NCI-H2107 treated with DMSO at 0.1 percent for 48 hours (cell line): Measurements from ENCODE around the gene AFF2.

Source experiments
- DNase-seq: peaks from one replicate; lab custom pipeline; 2025; ENCODE audit not compliant: unreplicated experiment; lab: John Stamatoyannopoulos, UW

AFF2 gene

DNA sequence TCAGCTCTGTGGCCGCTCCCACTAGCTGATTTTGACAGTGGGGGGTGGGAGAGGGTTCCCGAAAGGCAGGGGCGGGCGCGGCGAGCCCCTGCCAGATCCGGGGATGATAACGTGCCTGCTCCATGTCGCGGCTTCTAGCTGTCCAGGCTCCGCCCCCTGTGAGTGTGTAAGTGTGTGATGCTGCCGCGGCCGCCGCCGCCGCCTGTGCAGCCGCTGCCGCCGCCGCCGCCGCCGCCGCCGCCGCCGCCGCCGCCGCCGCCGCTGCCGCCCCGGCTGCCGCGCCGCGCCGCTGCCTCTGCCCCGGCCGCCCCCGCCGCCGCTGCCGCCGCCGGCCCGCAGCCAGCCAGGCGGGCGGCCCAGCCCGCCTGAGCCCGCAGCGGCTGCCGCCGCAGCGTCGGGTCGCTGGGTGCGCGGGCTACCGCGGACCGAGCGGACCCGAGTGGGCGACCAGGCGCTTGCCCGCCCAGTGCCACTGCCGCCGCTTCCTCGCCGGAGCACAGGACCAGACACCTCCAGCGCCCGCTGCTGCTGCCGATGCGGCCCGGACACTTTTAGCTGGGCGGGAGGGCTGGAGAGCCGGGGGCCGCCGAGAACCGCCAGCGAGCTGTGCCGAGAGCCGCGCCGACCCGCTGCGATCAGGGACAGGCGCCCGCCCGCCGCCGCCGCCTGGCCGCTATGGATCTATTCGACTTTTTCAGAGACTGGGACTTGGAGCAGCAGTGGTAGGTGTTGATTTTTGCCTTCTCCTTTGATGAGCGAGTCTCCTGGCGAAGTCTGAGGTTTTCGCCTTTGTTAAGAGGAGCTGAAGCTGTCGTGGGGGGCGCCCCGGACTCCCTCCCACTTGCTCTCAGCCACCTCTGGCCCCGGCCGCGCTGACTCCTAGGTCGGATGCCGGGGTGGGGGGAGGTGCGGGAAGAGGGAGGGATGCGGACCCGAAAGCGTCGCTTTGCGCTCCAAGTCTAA lies at the start of gene AFF2:
TSS of gene AFF2 (plus strand) at position 195 of the 963 bp plus-strand sequence. CDS start at position 676, 481 bp downstream.
- no peak for DNase-seq

DNA sequence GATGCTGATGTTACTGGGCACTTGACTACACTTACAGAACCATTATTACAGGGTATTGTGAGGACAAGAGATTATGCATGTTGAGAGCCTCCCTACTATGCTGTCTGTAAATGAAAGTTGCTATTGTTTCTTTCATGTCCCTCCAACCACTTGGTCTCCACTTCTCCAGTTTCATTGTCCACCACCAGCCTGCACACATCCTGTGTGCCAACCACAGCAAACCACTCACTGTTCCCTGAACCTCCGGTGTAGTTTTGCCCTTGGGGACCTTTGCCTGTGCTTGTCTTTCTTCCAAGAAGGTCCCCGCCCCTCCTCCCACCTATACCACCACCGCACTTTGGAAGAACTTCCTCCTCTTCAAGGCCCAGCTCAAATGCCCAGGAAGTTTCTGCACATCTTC lies 43.1 kb upstream of the AFF2 start:
- DNase-seq: no peak

DNA sequence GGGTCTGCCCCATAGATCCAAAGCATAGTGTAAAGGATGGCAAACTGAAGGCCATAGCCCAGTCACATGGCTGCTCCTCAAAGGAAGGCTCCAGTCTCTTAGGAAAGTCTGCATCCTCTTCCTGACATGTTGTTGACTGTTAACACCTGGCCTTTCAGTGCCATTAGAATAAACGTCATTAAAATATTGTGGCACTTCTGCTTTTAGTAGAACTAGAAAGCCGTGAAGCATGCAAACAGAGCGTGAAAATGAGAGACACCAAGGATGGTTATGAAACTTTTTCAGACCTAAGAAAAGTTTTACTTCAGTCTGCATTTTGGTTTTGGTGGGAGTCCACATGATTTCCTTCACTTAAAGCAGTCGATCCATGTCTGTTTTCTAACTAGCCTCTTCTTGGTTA lies 41.1 kb upstream of the AFF2 start:
- DNase-seq: no peak

DNA sequence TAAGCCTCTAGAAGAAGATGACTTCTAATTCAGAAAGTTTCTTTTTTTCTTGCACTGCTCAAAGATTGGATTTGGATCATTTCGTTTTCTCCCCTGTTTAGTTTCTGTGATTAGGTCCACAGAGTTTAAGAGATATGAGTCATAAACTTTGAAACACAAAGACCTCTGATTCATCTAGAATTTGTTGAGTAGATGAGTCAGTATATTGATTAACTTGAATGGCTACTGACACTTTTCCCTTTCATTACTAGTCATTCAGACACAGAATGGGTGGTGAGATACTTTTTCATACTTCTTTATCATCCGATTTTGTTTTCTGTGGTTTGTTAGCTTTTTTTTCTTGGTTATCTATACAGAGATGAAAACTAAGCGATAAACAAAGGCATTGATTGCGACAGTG lies 34.1 kb upstream of the AFF2 start:
- no peak for DNase-seq

DNA sequence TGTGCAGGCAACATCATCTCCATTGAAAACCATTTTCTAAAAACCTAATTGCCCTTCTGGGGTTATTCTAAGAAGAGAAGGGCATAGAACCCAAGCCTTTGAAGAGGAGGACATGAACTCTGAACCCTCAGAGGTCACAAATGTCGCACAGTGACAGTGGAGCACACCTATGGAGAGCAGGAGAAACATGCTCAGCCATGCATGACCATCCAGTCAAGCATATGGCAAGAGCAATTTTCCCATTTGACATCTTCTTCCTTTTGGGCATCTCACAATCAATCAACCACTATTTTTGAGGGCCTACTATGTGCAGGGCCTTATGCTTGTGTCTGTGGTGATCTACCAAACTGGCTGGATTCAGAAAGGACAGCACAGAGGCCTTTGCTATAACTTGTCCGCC lies 30.1 kb upstream of the AFF2 start:
- DNase-seq: no peak

DNA sequence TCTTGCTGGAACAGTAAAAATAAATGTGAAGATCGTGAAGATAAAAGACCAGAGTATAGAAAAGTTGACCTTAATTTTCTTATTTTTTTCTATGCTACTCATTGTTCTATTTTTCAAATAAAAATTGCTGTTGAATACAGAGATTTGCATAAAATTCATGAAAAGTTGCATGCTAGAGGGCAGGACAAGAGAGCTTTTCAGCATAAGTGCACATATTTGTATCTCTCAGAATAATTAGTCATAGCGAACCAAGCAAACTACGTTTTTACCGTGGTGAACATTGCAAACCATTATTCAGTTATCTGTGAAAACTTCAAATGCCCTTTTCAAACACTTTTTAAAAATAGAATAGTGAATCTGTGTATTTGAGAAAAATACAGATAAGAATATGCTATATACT lies 26.4 kb upstream of the AFF2 start:
- no peak for DNase-seq

DNA sequence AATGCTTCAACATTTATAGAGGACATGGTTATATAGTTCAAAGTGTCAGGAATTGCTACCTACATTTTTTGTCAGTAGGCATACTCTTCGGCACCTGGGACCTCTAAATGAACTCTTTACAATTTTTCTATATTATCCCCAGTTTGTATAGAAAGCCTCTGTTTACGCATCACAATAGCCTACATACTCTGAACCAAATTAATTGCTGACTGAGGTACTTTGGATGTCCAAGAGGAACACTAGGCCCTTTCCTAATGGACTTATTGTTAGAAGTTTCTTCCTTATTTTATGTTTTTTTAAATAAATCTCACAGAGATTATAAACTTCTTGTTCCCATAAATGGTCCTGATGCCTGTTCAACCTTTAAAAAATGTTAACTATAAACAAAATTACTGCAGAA lies 8.4 kb upstream of the AFF2 start:
- no peak for DNase-seq

DNA sequence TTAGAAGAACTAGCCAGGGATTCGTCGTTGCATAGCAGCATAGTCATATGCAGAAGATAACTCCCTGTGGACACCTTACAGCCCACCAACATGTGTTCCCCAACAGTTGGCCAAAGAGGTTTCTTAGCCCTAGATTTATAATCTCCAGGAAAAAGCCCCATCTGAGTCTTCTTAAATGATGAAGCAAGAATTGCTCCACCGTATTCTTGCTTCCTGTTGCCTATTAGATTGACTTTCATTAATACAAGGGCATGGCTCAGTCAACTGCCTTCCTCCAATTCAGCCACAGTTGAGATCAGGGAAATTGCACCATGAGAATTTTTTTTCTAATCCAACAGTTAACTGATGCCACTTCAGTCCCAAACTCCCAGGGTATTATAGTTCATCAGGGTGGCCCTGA lies 5.2 kb upstream of the AFF2 start:
- no peak for DNase-seq

DNA sequence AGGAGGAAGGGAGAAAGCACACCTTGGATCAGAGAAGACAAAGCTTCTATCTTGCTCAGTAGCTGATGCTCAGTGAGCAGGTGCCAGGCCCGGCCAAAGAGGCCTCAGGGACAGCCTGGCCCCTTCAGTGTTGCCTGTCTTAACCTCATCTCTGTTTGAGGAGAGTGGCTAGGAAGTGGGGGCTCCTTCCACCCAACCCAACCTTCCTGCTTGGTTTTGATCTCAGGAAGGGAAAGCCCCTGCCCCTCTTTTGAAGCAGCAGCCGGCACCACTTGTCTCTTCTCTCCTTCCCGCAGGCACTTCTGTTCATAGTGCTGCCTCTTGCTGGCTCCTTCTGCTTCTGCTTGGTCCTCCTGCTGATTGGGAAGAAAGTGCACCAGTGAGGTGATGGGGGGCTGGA lies 2.4 kb upstream of the AFF2 start:
- no peak for DNase-seq

DNA sequence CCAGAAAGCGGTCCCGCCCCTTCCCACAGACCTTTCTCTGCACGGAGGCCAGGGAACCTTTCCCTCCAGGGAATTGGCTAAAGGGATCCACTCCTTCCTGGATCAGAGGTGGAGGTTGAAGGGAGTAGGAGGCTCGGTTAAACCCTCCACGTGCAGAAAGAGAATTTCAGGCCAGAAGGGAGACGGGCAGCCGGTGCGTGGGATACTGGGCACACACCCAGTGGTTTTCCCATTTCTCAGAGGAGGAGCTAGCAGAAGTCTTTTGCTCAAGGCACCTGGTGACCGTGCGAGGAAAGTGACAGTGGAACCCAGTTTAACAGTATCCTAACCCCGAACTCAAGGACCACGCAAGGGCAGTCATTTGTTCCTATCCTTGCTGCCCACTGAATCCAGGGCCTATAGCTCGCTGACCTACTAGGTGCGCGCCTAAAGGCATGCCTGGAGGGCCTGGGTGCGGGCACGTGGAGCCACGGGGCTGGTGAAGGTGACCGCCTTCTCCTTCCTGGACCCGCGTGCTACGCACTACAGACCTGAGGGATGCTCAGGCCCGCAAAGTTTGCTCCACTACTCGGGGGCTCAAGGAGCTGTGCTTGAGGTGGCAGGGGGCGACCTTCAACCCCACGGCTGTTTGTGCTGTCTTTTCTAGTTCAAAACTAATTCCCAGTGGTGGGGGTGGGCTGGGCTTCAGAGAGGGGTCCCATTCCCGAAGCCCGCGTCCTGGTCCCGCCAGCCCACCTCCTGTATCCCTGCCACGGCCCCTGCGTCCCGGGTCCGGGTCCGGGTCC lies 587 bp upstream of the AFF2 start:
- DNase-seq: no peak

DNA sequence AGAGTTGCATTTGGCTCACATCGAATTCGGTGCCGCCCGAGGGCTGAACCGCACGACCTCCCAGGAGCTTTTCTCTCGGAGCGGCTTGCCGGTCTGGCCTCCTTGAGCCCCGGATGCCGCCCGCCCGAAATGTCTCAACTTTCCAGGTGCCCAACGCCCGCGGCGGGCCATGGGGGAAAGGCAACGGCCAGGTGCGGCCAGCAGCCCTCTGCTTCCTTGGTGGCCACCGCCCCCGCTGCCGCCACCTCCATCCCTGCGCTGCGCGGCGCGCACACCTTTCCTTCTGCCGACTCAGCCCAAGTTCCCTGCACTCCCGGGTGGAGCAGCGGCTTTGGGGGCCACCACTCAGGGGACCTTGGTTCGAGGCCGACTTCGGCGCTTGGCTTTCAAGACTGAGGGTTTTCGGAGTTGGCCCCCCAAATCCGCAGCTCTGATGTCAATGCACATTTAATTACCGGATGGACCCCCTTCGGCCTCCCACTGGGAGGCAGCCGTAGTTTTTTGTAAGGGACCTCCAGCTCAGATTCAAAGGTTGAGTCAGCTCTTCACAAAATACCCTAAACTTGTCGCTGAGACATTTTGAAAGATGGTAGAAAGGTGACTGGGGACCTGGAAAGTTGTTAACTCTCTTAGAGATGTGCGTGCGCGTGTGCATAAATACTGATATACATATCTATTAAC lies 1.1 kb downstream of the AFF2 start:
- DNase-seq: no peak

DNA sequence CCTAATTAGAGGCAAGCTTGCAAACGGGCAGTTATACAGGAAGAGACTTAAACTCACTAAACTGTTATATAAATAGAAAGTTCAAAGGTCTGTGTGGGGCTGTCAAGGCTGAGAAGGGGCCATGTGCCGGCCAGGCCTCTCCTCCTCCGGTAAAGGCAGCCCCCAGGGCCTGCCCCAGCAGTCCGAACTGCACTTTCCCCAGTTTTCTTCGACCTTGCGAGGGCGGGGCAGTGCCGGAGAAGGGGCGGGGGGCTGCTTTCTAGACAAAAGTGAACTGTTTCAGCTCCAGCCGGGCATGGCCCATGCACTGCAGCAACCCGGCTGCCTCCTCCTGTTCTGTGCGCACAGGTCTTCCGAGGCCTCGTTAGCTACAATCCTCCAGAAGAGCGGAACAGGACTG lies 4.1 kb downstream of the AFF2 start:
- no peak for DNase-seq

DNA sequence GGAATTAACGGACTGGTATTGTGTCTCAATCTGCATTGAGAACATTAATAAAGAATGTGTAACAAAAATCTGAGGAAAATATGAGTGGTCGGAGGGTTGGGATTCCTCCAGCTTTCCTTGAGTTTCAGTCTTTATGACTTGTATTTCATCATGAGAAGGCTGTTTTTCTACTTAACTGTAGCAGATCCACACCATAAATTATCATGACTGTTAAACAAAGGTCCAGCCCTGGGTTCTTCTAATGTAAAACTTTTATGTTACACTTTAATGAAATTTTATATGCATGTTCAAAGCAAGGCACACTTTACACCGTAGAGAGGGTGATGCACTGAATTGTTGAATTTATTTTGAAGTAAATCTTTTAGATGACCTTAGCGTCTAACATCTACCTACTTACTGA lies 7.0 kb downstream of the AFF2 start:
- DNase-seq: no peak

DNA sequence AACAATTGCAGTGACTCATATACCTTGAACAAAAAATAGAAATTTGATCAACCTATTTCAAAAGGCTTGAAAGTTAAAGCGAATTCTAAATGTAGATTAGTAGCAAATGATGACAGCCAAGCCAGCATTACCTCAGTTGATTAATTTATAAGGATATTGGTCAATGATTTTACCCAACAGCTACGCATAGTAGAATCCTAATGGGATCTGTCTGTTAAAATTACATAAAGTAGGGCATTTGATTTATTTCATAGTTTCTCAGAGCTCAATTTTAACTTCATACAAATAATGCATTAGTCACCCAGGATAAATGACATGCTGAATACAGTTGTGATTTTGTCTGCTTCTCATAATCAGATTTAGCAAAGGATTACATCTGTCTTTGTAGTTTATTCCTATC lies 12.0 kb downstream of the AFF2 start:
- no peak for DNase-seq

DNA sequence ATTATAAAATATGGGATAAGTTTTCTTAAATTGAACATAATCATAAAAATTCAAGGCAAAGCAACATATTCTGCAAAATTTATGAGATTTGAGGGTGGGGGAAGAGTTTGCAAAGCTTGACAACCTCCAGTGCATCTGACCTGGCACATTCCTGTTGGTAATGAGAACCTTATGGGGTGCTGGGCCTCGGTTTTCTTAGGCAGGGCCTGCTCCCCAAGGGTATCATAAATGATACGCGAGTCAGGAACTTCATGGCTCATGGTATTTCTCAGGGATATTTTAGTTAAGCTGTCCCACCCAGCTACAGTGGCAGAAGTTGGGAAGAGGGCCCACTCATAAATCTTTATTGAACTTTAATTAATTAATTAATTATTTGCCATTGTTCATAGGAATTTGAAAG lies 13.2 kb downstream of the AFF2 start:
- no peak for DNase-seq

DNA sequence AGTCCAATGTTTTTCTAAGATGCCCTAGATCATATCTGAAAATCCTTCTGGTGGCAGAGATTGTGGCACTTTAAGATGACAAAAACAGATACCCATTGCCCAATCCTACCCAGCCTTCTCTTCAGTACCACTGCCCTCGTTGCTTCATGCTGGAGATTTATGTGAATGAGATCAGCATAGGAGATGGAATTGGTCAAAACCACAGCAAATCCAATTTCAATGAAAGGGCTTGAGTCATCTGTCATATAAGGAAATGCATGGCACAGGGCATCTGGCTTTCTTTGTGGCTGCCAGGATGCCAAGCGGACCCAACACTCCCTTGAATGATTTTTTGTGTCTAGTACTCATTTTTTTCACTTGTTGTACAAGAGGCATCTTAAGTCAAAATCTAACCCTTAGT lies 16.8 kb downstream of the AFF2 start:
- DNase-seq: no peak

DNA sequence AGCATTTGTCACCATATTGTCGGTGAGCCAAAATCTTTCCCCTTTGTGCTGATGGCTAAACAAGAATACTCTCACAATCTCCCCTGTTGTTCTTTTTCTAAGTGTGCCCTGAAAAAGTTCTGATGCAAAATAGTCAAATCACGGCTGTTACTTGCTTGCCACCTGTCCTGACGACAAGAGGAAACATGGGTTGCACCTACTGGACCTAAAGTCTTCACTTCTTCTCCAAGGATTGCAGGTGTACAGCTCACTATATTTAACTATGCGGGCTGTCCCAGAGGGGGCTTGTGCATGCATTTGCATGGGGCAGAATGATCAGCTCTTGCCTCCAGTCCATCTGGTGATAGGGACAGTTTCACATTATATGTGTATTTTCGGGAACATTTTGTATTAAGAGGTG lies 21.6 kb downstream of the AFF2 start:
- DNase-seq: no peak

DNA sequence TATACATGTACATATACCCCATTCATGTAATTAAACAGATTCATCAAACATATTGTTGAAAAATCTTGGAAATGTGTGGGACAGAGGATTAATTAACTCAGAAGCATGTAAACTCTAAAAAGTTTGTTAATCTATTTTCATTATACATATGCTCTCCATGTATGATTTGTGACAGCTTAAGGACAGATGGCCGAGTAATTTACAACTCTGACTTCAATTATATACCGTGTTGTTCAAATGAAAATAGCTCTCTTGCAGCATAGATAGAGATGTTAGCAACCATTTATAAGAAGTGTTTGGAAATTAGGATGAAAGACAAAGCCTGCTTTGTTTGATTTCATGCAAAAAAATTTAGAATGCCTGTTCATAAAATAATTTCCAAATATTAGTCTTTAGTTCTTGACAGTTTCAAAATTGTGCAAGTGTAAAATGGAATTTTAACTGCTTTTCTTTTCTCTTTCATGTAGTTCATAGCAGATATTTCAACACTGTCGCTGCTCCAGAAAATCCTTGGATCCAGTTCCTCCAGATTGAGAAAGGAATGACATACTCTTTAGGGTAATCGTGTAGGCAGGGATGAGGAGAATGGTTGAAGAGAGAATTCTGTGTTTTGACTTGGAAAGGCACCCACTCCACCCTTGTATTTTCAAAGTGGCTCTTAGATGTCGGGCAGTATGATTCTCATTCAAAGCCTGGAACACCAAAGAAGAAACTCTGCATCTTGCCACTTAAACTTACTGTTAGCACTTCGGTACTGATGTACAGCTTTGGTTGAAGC lies 23.1 kb downstream of the AFF2 start:
- DNase-seq: no peak

DNA sequence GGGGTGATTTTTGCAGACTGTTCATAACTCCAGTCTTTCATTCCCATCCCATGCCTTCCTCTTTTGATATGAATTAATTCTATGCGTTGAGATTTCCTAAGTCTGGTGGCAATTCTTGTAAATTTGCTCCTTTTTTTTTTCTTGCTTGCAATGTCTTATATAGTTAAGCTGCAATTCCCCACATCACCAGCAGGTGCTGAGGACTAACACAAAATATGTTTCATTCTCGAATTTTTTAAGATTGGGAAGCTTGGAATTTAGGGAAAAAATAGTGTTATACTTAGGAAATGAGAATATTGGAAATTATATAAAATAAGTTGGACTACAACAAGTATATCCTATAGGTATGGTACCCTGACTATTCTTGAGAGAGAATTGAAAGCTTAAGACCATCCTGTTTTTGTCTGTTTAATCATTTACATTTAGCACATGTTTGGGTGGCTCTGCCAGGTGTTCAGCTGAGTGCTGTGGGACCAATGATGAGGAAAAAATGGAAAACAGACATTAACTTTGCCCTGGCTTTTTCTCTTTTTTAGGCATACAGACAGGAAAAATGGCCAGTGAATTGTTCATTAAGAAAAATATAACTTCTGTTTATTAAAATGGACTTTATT lies 30.2 kb downstream of the AFF2 start:
- no peak for DNase-seq

DNA sequence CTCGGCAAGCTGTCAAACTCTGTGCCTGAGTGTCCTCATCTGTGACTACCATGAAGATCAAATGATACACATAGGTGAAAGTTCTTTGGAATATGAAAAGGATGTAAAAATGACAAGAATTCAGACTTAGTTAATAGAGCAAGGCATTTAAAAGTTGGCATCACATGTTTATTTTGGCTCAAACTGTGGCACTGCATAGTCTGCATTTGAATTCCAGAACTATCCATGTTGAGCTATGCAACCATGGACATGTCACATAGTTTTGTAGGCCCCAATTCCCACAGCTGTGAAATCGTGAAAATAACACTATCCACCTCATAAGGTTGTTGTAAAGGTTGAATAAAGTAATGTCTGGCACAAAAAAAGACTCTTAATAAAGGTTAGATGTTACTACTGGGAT lies 33.9 kb downstream of the AFF2 start:
- no peak for DNase-seq
